ENCODE results near the gene MATN4.

DNA sequence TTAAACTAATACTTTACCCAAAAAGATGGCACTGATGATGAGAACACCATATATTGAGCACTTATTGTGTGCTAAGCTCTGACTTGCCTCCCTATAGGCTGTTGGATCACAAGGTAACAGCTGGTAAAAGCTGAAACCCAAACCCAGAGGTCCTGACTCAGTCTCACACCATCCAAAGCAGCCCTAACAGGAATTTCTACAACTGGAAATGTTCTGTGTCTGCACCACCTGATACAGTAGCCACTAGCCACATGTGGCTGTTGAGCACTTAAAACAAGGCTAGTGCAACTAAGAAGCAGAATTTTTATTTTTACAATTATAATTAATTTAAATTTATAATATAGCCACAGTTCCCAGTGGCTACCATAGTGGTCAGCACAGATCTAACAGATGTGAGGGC lies 15.6 kb upstream of the MATN4 start:
- TF ChIP-seq, protein P1, sequence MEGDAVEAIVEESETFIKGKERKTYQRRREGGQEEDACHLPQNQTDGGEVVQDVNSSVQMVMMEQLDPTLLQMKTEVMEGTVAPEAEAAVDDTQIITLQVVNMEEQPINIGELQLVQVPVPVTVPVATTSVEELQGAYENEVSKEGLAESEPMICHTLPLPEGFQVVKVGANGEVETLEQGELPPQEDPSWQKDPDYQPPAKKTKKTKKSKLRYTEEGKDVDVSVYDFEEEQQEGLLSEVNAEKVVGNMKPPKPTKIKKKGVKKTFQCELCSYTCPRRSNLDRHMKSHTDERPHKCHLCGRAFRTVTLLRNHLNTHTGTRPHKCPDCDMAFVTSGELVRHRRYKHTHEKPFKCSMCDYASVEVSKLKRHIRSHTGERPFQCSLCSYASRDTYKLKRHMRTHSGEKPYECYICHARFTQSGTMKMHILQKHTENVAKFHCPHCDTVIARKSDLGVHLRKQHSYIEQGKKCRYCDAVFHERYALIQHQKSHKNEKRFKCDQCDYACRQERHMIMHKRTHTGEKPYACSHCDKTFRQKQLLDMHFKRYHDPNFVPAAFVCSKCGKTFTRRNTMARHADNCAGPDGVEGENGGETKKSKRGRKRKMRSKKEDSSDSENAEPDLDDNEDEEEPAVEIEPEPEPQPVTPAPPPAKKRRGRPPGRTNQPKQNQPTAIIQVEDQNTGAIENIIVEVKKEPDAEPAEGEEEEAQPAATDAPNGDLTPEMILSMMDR (IDR thresholded peaks at IDR 0.05): no peak
- no peak for TF ChIP-seq EZH2 (IDR thresholded peaks at IDR 0.05; ENCODE audit: borderline replicate concordance, insufficient read depth, low read depth, low read length, poor library complexity, severe bottlenecking)
